NB4 (cell line): ENCODE data around the gene RNF39.
"Not testable (repeated sequence)": the region's sequence is repeated elsewhere in the genome, so short reads cannot be mapped to it uniquely, and the experiment has no call there.

Experiments used
- DNase-seq: peaks from one replicate; pipeline ENCODE4 v3.0.0; 2010; ENCODE audit warnings: low read depth
- H3K4me3 ChIP-seq: one replicate; pipeline ENCODE4 v1.5.1; 2011; ENCODE audit warnings: mild to moderate bottlenecking, low read depth, low read length, moderate library complexity
- CTCF ChIP-seq: IDR thresholded peaks from one replicate; pipeline ENCODE4 v1.5.1; 2012; ENCODE audit warnings: low read depth, low read length
- MAX ChIP-seq: IDR thresholded peaks from 2 replicates; pipeline ENCODE4 v1.6.1; 2011; ENCODE audit warnings: low read depth, low read length
- MYC ChIP-seq: IDR thresholded peaks from 2 replicates; pipeline ENCODE4 v1.6.1; 2011; ENCODE audit warnings: low read depth, low read length
- POLR2A ChIP-seq: IDR thresholded peaks from 2 replicates; pipeline ENCODE4 v1.6.1; 2011; ENCODE audit warnings: mild to moderate bottlenecking; ENCODE audit not compliant: insufficient read length; ENCODE audit errors: extremely low read depth

RNF39 gene

GRCh38 chr6:30041221-30041620, 34.3 kb downstream of the RNF39 start:
- H3K4me3 ChIP-seq, result no peak overlapping the region
- no peak for TF ChIP-seq POLR2A
- TF ChIP-seq MYC, result no peak
- no peak for TF ChIP-seq CTCF
- TF ChIP-seq MAX, result no peak
- no peak for DNase-seq

GRCh38 chr6:30037182-30037788, 38.3 kb downstream of the RNF39 start:
- no peak for TF ChIP-seq POLR2A
- peak; percentile 56 for TF ChIP-seq CTCF
- H3K4me3 ChIP-seq, result no peak overlapping the region
- peak; percentile 50 for DNase-seq

- TF ChIP-seq MYC (no peak), CTCF (no peak)
- no peak overlapping the region for H3K4me3 ChIP-seq
- no peak for DNase-seq
Measured at GRCh38 chr6:30035784-30036183, 39.8 kb downstream of the RNF39 start.

- peak; percentile 90 for DNase-seq
Measured at GRCh38 chr6:30033440-30033839, 42.1 kb downstream of the RNF39 start.

GRCh38 chr6:30031381-30031780, 44.2 kb downstream of the RNF39 start:
- H3K4me3 ChIP-seq, result no peak overlapping the region
- no peak for TF ChIP-seq MYC
- no peak for TF ChIP-seq CTCF
- TF ChIP-seq POLR2A, result no peak
- TF ChIP-seq MAX, result no peak
- DNase-seq, result no peak

More at GRCh38 chr6:30033440-30033839, 42.1 kb downstream of the RNF39 start:
- H3K4me3 ChIP-seq, result not testable (repeated sequence)

- H3K4me3 ChIP-seq, result no peak overlapping the region
- no peak for DNase-seq
- TF ChIP-seq MAX, result no peak
- TF ChIP-seq CTCF, result no peak
Measured at GRCh38 chr6:30029588-30029987, 46.0 kb downstream of the RNF39 start.

- DNase-seq, result no peak
- TF ChIP-seq POLR2A (no peak), MAX (no peak), MYC (no peak), CTCF (no peak)
Measured at GRCh38 chr6:30025186-30025585, 50.4 kb downstream of the RNF39 start.

GRCh38 chr6:30022712-30023111, 52.9 kb downstream of the RNF39 start:
- H3K4me3 ChIP-seq, result not testable (repeated sequence)

More at GRCh38 chr6:30025186-30025585, 50.4 kb downstream of the RNF39 start:
- no peak overlapping the region for H3K4me3 ChIP-seq

More at GRCh38 chr6:30022712-30023111, 52.9 kb downstream of the RNF39 start:
- not testable (repeated sequence) for DNase-seq
